Measurements from ENCODE around the gene CCNQ. TPM values are rescaled to one million over a fixed set of nuclear protein-coding genes. Genes with fewer than 3 reads are reported as not detected.

The CCNQ gene
- total RNA-seq, 1 experiment from 2014 or later = 20.3 TPM

DNA sequence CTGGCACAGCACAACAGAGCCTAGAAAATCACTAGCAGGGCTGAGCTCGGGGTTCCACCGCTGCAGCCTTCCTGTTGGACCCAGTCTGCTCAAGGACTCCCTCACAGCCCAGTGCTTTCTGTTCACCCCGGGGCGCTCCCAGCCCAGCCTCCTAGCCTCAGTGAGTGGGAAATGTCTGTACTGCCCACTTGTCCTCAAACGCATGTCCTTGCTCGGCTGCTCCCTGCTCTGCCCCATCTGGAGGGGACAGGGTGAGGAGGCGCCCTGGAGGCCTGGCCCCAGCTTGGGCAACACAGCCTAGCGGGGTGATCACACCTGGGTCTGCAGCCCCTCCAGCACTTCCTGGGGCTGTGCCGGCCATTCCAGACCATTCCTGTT, 11.9 kb upstream of the CCNQ start:
- CTCF ChIA-PET = no interaction called here
- DNase-seq (ENCODE audit: low read depth, low spot score) = no peak
- Histone ChIP-seq H3K9me3 (ENCODE audit: control insufficient read depth in 1 of 2, insufficient read depth in 1 of 2, low read depth in 1 of 2, low read length in 2 of 2) (no peaks in the 10 kb centered on the region), H3K9ac (ENCODE audit: low read length) (no peak overlapping the region), H3K9me2 (ENCODE audit: insufficient read depth) (no peaks in the 10 kb centered on the region), H3K27me3 (ENCODE audit: insufficient read depth, low read length) (no peaks in the 10 kb centered on the region), H2AFZ (ENCODE audit: low read depth, low read length, poor library complexity, severe bottlenecking) (no peak overlapping the region), H3K79me2 (ENCODE audit: insufficient read depth, low read length) (no peaks in the 10 kb centered on the region), H3K4me2 (ENCODE audit: low read length) (no peak overlapping the region), H3K27ac (ENCODE audit: low read depth, low read length) (no peak overlapping the region), H3K4me3 (replicated peaks in 1 of 2; ENCODE audit: low read depth in 1 of 2, low read length in 2 of 2) (no peak overlapping the region), H4K20me1 (ENCODE audit: insufficient read depth) (no peaks in the 10 kb centered on the region), H3K4me1 (ENCODE audit: control insufficient read depth in 1 of 2, insufficient read depth in 2 of 2, low read length in 2 of 2) (no peaks in the 10 kb centered on the region), H3K36me3 (ENCODE audit: control insufficient read depth in 1 of 2, insufficient read depth in 2 of 2, low read length in 2 of 2) (no peaks in the 10 kb centered on the region)
- TF ChIP-seq, protein P1, sequence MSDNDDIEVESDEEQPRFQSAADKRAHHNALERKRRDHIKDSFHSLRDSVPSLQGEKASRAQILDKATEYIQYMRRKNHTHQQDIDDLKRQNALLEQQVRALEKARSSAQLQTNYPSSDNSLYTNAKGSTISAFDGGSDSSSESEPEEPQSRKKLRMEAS (IDR thresholded peaks at IDR 0.05) = no peak
- TF ChIP-seq EGR1 (IDR thresholded peaks at IDR 0.05; ENCODE audit: low read depth) = no peak
- POLR2A ChIA-PET = no interaction called here
- no peak for ATAC-seq
- BruUV-seq (replicated peaks) = no TSS peak
- intact Hi-C loops (cut with micrococcal nuclease) = loop anchor here (10.0 kb wide), 1 partner anchor 54 kb away; no protein-coding TSS in a partner anchor
- RAD21 ChIA-PET (ENCODE audit: low non-redundant PET in 1 of 2, low total read pairs in 2 of 2, uncharacterized antibody in 2 of 2, unreplicated experiment in 2 of 2) = no interaction called here

GRCh38 chrX:153609917-153610835, 11.2 kb upstream of the CCNQ start:
- H3K4me3 ChIP-seq (replicated peaks in 1 of 2; ENCODE audit: low read depth in 1 of 2, low read length in 2 of 2) = no peak overlapping the region
- H3K27me3 ChIP-seq (ENCODE audit: insufficient read depth, low read length) = no peaks in the 10 kb centered on the region
- H3K4me2 ChIP-seq (ENCODE audit: low read length) = no peak overlapping the region
- H3K27ac ChIP-seq (ENCODE audit: low read depth, low read length) = no peak overlapping the region
- intact Hi-C loops (cut with micrococcal nuclease) = loop anchor here (10.0 kb wide), 1 partner anchor 55 kb away; no protein-coding TSS in a partner anchor
- DNase-seq (ENCODE audit: low read depth, low spot score) = peak; percentile 28
- no peaks in the 10 kb centered on the region for H3K36me3 ChIP-seq (ENCODE audit: control insufficient read depth in 1 of 2, insufficient read depth in 2 of 2, low read length in 2 of 2)
- H3K9me2 ChIP-seq (ENCODE audit: insufficient read depth) = no peaks in the 10 kb centered on the region
- ATAC-seq = peak; percentile 99
- H3K9me3 ChIP-seq (ENCODE audit: control insufficient read depth in 1 of 2, insufficient read depth in 1 of 2, low read depth in 1 of 2, low read length in 2 of 2) = no peaks in the 10 kb centered on the region
- ChIA-PET POLR2A (no interaction called here), RAD21 (ENCODE audit: low non-redundant PET in 1 of 2, low total read pairs in 2 of 2, uncharacterized antibody in 2 of 2, unreplicated experiment in 2 of 2) (no interaction called here), CTCF (interaction anchor here (0.7 kb wide), 1 partner anchor 57 kb away, joined by 3 read pairs; no protein-coding TSS in a partner anchor)
- no peaks in the 10 kb centered on the region for H3K4me1 ChIP-seq (ENCODE audit: control insufficient read depth in 1 of 2, insufficient read depth in 2 of 2, low read length in 2 of 2)
- no peak overlapping the region for H3K9ac ChIP-seq (ENCODE audit: low read length)
- no peaks in the 10 kb centered on the region for H3K79me2 ChIP-seq (ENCODE audit: insufficient read depth, low read length)
- no TSS peak for BruUV-seq (replicated peaks)
- no peak overlapping the region for H2AFZ ChIP-seq (ENCODE audit: low read depth, low read length, poor library complexity, severe bottlenecking)
- H4K20me1 ChIP-seq (ENCODE audit: insufficient read depth) = no peaks in the 10 kb centered on the region
- TF ChIP-seq CBX3 (IDR thresholded peaks at IDR 0.05; ENCODE audit: low read depth) (no peak), CEBPB (IDR thresholded peaks at IDR 0.05; ENCODE audit: low read depth) (no peak), ELF1 (IDR thresholded peaks at IDR 0.05; ENCODE audit: borderline replicate concordance, low read depth) (no peak), JUND (IDR thresholded peaks at IDR 0.05) (no peak), ZNF274 (IDR thresholded peaks at IDR 0.05; ENCODE audit: low read depth, low read length) (no peak), SIN3A (IDR thresholded peaks at IDR 0.05; ENCODE audit: low read depth) (no peak), EZH2 (IDR thresholded peaks at IDR 0.05) (no peak), SRF (IDR thresholded peaks at IDR 0.05; ENCODE audit: low read depth) (no peak), FOSL1 (IDR thresholded peaks at IDR 0.05; ENCODE audit: low read depth) (no peak)
- TF ChIP-seq, protein P2, sequence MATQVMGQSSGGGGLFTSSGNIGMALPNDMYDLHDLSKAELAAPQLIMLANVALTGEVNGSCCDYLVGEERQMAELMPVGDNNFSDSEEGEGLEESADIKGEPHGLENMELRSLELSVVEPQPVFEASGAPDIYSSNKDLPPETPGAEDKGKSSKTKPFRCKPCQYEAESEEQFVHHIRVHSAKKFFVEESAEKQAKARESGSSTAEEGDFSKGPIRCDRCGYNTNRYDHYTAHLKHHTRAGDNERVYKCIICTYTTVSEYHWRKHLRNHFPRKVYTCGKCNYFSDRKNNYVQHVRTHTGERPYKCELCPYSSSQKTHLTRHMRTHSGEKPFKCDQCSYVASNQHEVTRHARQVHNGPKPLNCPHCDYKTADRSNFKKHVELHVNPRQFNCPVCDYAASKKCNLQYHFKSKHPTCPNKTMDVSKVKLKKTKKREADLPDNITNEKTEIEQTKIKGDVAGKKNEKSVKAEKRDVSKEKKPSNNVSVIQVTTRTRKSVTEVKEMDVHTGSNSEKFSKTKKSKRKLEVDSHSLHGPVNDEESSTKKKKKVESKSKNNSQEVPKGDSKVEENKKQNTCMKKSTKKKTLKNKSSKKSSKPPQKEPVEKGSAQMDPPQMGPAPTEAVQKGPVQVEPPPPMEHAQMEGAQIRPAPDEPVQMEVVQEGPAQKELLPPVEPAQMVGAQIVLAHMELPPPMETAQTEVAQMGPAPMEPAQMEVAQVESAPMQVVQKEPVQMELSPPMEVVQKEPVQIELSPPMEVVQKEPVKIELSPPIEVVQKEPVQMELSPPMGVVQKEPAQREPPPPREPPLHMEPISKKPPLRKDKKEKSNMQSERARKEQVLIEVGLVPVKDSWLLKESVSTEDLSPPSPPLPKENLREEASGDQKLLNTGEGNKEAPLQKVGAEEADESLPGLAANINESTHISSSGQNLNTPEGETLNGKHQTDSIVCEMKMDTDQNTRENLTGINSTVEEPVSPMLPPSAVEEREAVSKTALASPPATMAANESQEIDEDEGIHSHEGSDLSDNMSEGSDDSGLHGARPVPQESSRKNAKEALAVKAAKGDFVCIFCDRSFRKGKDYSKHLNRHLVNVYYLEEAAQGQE (IDR thresholded peaks at IDR 0.05; ENCODE audit: low read depth) = no peak
- TF ChIP-seq, protein P3, sequence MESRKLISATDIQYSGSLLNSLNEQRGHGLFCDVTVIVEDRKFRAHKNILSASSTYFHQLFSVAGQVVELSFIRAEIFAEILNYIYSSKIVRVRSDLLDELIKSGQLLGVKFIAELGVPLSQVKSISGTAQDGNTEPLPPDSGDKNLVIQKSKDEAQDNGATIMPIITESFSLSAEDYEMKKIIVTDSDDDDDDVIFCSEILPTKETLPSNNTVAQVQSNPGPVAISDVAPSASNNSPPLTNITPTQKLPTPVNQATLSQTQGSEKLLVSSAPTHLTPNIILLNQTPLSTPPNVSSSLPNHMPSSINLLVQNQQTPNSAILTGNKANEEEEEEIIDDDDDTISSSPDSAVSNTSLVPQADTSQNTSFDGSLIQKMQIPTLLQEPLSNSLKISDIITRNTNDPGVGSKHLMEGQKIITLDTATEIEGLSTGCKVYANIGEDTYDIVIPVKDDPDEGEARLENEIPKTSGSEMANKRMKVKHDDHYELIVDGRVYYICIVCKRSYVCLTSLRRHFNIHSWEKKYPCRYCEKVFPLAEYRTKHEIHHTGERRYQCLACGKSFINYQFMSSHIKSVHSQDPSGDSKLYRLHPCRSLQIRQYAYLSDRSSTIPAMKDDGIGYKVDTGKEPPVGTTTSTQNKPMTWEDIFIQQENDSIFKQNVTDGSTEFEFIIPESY (IDR thresholded peaks at IDR 0.05; ENCODE audit: extremely low read depth, insufficient replicate concordance, low read length) = no peak
- TF ChIP-seq, protein P1 (IDR thresholded peaks at IDR 0.05) = peak; percentile 85
